GM10266 (cell line): ENCODE data around the gene SORCS2.

ENCODE experiments used
- DNase-seq: peaks from one replicate; pipeline ENCODE4 v3.0.0; 2012; ENCODE audit errors: extremely low spot score
- CTCF ChIP-seq: IDR thresholded peaks from 2 replicates; pipeline ENCODE4 v1.5.1; 2012; ENCODE audit warnings: mild to moderate bottlenecking, low read depth; ENCODE audit not compliant: control insufficient read depth, insufficient read depth; ENCODE audit errors: missing control alignments

SORCS2 gene

GRCh38 chr4:7650606-7651385 lies 458.5 kb downstream of the SORCS2 start:
- no peak for TF ChIP-seq CTCF
- no peak for DNase-seq

- no peak for DNase-seq
- TF ChIP-seq CTCF: no peak
These were observed 459.2 kb downstream of the SORCS2 start for GRCh38 chr4:7651461-7651921.

GRCh38 chr4:7652006-7652405 lies 459.7 kb downstream of the SORCS2 start:
- DNase-seq: no peak
- no peak for TF ChIP-seq CTCF

- TF ChIP-seq CTCF: no peak
- no peak for DNase-seq
These were observed 460.1 kb downstream of the SORCS2 start for GRCh38 chr4:7652451-7652881.

- no peak for DNase-seq
- TF ChIP-seq CTCF: no peak
These were observed 460.6 kb downstream of the SORCS2 start for GRCh38 chr4:7652906-7653305.

- no peak for DNase-seq
- no peak for TF ChIP-seq CTCF
These were observed 461.4 kb downstream of the SORCS2 start for GRCh38 chr4:7653510-7654369.
